ENCODE measurements around the gene IFITM2.

DNA sequence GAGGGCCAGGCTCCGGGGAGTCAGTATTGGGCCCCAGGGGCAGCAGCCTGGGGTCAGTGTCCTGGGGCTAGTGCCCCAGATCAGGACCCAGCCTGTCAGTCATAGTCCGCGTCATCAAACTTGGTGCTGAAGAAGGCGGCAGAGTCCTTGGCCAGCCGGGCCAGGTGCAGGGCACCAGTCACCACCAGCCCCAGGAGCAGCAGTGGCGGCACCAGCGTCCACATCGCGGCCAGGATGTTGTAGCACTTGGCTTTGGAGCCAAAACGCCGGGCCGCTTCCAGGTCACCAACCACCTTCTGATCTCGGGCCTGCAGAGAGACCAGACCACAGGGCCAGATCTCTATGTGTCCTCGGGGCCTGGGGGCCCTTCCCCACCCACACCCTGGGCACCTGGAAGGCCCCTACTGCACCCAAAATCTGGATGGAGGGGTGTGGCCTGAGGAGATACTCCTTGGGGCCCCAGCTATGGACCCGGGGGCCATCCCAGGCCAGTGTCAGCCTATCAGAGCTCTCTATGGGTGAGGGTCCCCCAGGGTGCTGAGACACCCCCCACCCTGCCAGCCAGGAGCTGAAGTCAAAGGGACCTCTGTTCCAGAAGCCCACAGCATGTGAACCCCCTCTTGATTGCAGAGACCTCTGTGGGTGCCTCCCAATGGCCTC lies 9.1 kb upstream of the IFITM2 start:
- TF ChIP-seq POLR2A (IDR thresholded peaks at IDR 0.05) (no peak), POLR2AphosphoS5 (IDR thresholded peaks at IDR 0.05) (no peak)
- TF ChIP-seq, protein P1, sequence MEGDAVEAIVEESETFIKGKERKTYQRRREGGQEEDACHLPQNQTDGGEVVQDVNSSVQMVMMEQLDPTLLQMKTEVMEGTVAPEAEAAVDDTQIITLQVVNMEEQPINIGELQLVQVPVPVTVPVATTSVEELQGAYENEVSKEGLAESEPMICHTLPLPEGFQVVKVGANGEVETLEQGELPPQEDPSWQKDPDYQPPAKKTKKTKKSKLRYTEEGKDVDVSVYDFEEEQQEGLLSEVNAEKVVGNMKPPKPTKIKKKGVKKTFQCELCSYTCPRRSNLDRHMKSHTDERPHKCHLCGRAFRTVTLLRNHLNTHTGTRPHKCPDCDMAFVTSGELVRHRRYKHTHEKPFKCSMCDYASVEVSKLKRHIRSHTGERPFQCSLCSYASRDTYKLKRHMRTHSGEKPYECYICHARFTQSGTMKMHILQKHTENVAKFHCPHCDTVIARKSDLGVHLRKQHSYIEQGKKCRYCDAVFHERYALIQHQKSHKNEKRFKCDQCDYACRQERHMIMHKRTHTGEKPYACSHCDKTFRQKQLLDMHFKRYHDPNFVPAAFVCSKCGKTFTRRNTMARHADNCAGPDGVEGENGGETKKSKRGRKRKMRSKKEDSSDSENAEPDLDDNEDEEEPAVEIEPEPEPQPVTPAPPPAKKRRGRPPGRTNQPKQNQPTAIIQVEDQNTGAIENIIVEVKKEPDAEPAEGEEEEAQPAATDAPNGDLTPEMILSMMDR (IDR thresholded peaks at IDR 0.05): no peak
